Vagina (tissue), 2 donors: Measurements from ENCODE around the gene CDH4. TPM values are rescaled to one million over a fixed set of nuclear protein-coding genes. Genes with fewer than 3 reads are reported as not detected.

ENCODE experiments used
- DNase-seq, 2 donors: peaks; one replicate each; pipeline ENCODE4 v3.0.0-alpha.2; 2017; ENCODE audit errors: extremely low spot score in 2 of 2
- H3K27ac ChIP-seq: fragments of 200-600 bp; sonication (generic); one replicate; pipeline ENCODE4 v1.5.1; 2019
- H3K27me3 ChIP-seq: fragments of 200-600 bp; sonication (generic); one replicate; pipeline ENCODE4 v1.5.1; 2019
- H3K36me3 ChIP-seq, 2 donors: fragments of 200-600 bp; sonication (generic); one replicate each; pipeline ENCODE4 v1.5.1; 2017 to 2019
- H3K4me1 ChIP-seq: fragments of 200-600 bp; sonication (generic); one replicate; pipeline ENCODE4 v1.5.1; 2019
- H3K4me3 ChIP-seq, 2 donors: fragments of 200-600 bp; sonication (generic); 1 replicate in 1 of 2; 2 replicates in 1 of 2; pipeline ENCODE4 v1.5.1; 2016 to 2019
- H3K9me3 ChIP-seq: fragments of 200-600 bp; sonication (generic); one replicate; pipeline ENCODE4 v1.5.1; 2019
- POLR2A ChIP-seq, 2 donors: fragments of 450-650 bp; IDR thresholded peaks; one replicate each; pipeline ENCODE4 v1.6.1; 2017; ENCODE audit warnings: antibody characterized with exemption in 2 of 2, mild to moderate bottlenecking in 2 of 2, moderate library complexity in 2 of 2
- POLR2AphosphoS5 ChIP-seq, 2 donors: sonication (generic); formaldehyde crosslinking; IDR thresholded peaks; one replicate each; pipeline ENCODE4 v1.9.0; 2017; ENCODE audit warnings: antibody characterized with exemption in 2 of 2, mild to moderate bottlenecking in 2 of 2, low read depth in 1 of 2; ENCODE audit not compliant: insufficient read depth in 1 of 2
- intact Hi-C: fragments of 100-400 bp; cut with DNase I; formaldehyde crosslinking; loops from one replicate; pipeline ENCODE4 v1.15.1; 2023
- total RNA-seq: library from RNA; depleted of rRNA; stranded (reverse); fragments of >200 nt; gene quantifications from one replicate; pipeline ENCODE4 v1.2.3, GENCODE V29; 2016
- TF ChIP-seq, protein P1 (sequence below), 3 experiments: fragments of 450-650 bp in 2 of 3; fragments of 200-600 bp in 1 of 3; sonication (generic) in 1 of 3; IDR thresholded peaks; one replicate each; pipeline ENCODE4 v1.5.1; 2017 to 2019; ENCODE audit warnings: antibody characterized with exemption in 3 of 3, mild to moderate bottlenecking in 2 of 3, moderate library complexity in 2 of 3

CDH4 gene
- total RNA-seq, 1 donor from 2014 or later, result 0.25 TPM

DNA sequence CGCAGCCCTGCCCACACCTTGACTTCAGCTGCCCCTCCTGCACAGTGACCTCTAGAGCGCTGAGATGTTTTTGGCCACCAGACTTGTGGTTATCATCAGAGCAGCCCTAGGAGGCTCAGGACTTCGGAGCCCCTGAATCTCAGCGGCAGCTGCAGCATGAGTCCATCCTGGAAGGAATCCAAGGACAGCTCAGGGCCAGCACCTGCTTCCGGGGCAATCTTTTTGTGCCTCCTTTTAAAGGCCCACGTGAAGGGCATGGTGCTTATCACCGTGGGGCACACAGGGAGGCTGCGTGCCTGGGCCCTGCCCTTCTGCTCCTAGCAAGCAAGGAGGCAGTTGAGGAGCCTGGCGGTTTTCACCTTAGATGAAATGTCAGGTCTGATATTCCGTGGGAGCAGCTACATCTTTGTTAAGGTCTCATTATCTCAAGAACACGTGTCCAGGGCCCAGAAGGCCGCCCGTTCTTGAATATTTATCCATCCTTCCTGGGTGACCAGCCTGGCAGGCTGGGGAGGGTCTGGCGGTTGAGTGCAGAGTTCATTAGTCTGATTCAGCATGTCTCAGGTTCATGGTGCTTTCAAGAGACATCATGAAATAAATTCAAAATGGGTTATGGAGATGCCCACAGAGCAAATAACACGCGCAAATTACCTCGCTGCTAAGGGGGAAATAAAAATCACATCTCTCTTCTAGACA is 421.2 kb downstream of the CDH4 start:
- no peaks in the 10 kb centered on the region for H3K9me3 ChIP-seq
- DNase-seq, result no peak
- no peak for TF ChIP-seq POLR2AphosphoS5 (IDR thresholded peaks at IDR 0.05; ENCODE audit: insufficient read depth in 1 of 2, low read depth in 1 of 2)
- intact Hi-C loops, result no loop called here
- H3K4me3 ChIP-seq, result no peak overlapping the region
- no peaks in the 10 kb centered on the region for H3K27me3 ChIP-seq
- no peaks in the 10 kb centered on the region for H3K36me3 ChIP-seq
- no peaks in the 10 kb centered on the region for H3K4me1 ChIP-seq
- H3K27ac ChIP-seq, result no peak overlapping the region

DNA sequence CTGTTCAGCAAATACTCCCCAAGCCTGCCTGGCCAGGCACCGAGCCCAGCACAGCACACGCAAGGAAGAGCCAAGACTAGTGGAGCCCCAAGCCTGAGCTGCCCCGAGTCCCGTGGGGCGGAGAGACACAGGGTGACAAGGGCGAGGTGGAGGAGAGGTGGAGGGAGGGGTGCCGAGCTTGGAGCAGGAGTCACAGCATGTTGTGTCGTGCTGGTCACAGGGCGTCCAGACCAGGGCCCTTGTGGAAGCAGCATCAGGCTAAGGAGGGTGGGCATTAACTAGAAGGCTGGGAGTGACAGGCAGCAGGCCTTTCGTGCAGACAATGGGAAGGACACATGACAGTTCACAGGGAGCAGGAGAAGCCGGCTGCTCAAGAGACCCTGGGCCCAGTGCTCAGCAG is 422.1 kb downstream of the CDH4 start:
- Histone ChIP-seq H3K36me3 (no peaks in the 10 kb centered on the region), H3K9me3 (no peaks in the 10 kb centered on the region), H3K27ac (no peak overlapping the region), H3K4me1 (no peaks in the 10 kb centered on the region), H3K27me3 (no peaks in the 10 kb centered on the region), H3K4me3 (no peak overlapping the region)
- intact Hi-C loops, result no loop called here
- no peak for DNase-seq
- TF ChIP-seq POLR2A (IDR thresholded peaks at IDR 0.05) (no peak), POLR2AphosphoS5 (IDR thresholded peaks at IDR 0.05; ENCODE audit: insufficient read depth in 1 of 2, low read depth in 1 of 2) (no peak)
- TF ChIP-seq, protein P1, sequence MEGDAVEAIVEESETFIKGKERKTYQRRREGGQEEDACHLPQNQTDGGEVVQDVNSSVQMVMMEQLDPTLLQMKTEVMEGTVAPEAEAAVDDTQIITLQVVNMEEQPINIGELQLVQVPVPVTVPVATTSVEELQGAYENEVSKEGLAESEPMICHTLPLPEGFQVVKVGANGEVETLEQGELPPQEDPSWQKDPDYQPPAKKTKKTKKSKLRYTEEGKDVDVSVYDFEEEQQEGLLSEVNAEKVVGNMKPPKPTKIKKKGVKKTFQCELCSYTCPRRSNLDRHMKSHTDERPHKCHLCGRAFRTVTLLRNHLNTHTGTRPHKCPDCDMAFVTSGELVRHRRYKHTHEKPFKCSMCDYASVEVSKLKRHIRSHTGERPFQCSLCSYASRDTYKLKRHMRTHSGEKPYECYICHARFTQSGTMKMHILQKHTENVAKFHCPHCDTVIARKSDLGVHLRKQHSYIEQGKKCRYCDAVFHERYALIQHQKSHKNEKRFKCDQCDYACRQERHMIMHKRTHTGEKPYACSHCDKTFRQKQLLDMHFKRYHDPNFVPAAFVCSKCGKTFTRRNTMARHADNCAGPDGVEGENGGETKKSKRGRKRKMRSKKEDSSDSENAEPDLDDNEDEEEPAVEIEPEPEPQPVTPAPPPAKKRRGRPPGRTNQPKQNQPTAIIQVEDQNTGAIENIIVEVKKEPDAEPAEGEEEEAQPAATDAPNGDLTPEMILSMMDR (IDR thresholded peaks at IDR 0.05), result no peak

DNA sequence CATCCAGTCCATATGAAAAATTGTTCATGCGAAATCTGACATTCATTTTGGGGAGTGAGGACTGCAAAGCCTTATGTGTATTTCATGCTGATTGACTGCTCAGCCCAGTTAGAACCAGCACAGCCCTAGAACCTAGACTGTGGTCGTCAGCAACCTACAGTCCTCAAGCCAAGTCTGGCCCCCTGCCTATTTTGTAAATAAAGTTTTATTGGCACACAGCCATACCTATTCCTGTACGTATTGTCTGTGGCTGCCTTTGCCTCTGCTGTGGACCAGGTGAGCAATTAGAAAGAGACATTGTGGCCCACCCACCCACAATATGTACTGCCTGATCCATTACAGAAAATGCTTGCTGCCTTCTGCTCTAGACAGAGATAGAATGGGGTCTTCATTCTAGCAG is 422.6 kb downstream of the CDH4 start:
- TF ChIP-seq POLR2AphosphoS5 (IDR thresholded peaks at IDR 0.05; ENCODE audit: insufficient read depth in 1 of 2, low read depth in 1 of 2) (no peak), POLR2A (IDR thresholded peaks at IDR 0.05) (no peak)
- TF ChIP-seq, protein P1 (IDR thresholded peaks at IDR 0.05), result no peak
- H3K27me3 ChIP-seq, result no peaks in the 10 kb centered on the region
- no peaks in the 10 kb centered on the region for H3K36me3 ChIP-seq
- no peak overlapping the region for H3K4me3 ChIP-seq
- no peaks in the 10 kb centered on the region for H3K9me3 ChIP-seq
- intact Hi-C loops, result no loop called here
- no peaks in the 10 kb centered on the region for H3K4me1 ChIP-seq
- H3K27ac ChIP-seq, result no peak overlapping the region
- DNase-seq, result no peak

DNA sequence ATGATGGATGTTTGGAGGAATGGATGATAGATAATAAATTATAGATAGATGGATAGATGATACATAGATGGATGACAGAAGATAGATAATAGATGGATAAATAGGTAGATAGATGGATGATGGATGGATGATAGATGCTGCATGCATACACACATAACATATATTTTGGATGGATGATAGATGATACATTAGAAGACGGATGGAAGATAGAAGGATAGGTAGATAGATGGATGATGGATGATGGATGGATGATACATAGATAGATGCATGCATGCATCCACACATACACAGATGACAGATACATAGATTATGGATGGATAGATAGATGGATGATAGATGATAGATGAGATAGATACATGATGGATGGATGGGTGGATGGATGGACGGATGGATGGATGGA is 425.9 kb downstream of the CDH4 start:
- DNase-seq, result no peak
- intact Hi-C loops, result no loop called here
- H3K9me3 ChIP-seq, result no peaks in the 10 kb centered on the region
- H3K27me3 ChIP-seq, result no peaks in the 10 kb centered on the region
- H3K27ac ChIP-seq, result no peak overlapping the region
- no peaks in the 10 kb centered on the region for H3K36me3 ChIP-seq
- TF ChIP-seq POLR2A (IDR thresholded peaks at IDR 0.05), result no peak
- no peak for TF ChIP-seq POLR2AphosphoS5 (IDR thresholded peaks at IDR 0.05; ENCODE audit: insufficient read depth in 1 of 2, low read depth in 1 of 2)
- no peak overlapping the region for H3K4me3 ChIP-seq
- peaks cover 7% of the 10 kb centered on the region for H3K4me1 ChIP-seq

DNA sequence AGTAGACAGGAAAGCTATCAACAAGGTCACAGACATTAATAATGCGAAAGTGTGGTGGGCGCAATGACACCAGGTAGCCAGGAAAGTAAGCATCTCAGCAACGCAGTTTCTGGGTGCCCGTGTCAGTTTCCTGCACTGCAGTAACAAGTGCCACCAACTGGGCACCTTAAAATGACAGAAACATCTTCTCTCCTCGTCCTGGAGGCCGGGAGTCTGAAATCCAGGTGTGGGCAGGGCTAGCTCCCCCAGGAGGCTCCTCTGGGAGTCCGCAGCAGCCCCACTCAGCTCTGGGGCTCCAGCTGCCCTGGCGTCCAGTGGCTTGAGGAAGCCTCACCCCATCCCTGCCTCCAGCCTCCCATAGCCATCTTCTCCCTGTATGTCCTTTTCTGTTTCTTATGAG is 426.4 kb downstream of the CDH4 start:
- H3K27me3 ChIP-seq, result no peaks in the 10 kb centered on the region
- no peak overlapping the region for H3K4me3 ChIP-seq
- H3K27ac ChIP-seq, result no peak overlapping the region
- no peaks in the 10 kb centered on the region for H3K36me3 ChIP-seq
- TF ChIP-seq, protein P1 (IDR thresholded peaks at IDR 0.05), result no peak
- no peak for TF ChIP-seq POLR2A (IDR thresholded peaks at IDR 0.05)
- TF ChIP-seq POLR2AphosphoS5 (IDR thresholded peaks at IDR 0.05; ENCODE audit: insufficient read depth in 1 of 2, low read depth in 1 of 2), result no peak
- peaks cover 12% of the 10 kb centered on the region for H3K4me1 ChIP-seq
- intact Hi-C loops, result no loop called here
- no peak for DNase-seq
- H3K9me3 ChIP-seq, result no peaks in the 10 kb centered on the region

DNA sequence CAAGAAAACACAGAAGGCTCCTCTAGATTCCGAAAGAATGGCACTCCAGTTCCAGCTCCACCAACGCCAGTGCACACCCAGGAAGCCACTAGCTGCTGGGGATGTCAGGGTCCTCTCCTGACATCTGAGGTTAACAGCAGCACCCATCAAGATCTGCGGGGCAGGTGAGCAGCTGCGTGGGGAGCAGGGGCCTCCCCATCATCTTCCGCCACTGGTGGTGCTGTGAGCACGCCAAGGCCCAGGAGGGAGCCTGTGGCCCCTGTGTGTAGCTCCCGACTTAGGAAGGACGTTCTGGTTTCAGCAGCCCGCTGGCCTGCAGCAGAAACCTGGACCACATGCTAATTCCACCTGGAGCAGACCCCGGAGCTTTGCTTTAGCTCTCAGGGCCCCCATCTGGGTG is 427.4 kb downstream of the CDH4 start:
- H3K27me3 ChIP-seq, result no peaks in the 10 kb centered on the region
- no peak for DNase-seq
- no peaks in the 10 kb centered on the region for H3K36me3 ChIP-seq
- TF ChIP-seq POLR2A (IDR thresholded peaks at IDR 0.05) (no peak), POLR2AphosphoS5 (IDR thresholded peaks at IDR 0.05; ENCODE audit: insufficient read depth in 1 of 2, low read depth in 1 of 2) (no peak)
- TF ChIP-seq, protein P1 (IDR thresholded peaks at IDR 0.05), result no peak
- no peak overlapping the region for H3K27ac ChIP-seq
- intact Hi-C loops, result no loop called here
- peaks cover 21% of the 10 kb centered on the region for H3K4me1 ChIP-seq
- no peak overlapping the region for H3K4me3 ChIP-seq
- H3K9me3 ChIP-seq, result no peaks in the 10 kb centered on the region
